ENCODE measurements around the gene GNAQ.

DNA sequence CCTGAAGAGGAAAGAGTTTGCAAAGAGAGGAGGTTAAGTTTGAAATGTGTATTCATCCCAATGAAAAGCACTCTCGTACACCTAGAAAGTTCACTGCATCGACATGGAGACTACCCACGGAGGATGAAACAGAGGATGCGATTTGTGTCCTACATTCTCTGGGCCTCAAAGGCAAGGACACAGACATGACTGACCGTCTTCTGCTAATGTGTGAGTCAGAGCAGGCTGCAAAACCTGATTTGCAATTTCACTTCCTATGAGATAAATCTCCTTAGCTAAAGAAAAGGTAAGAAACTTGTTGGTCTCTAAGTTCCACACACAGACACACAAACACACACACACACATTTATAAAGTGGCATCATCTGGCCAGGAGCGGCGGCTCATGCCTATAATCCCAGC is 98.6 kb downstream of the GNAQ start:
- TF ChIP-seq GATA3 (IDR thresholded peaks at IDR 0.05; ENCODE audit: low read depth, low read length) (no peak), GATA2 (IDR thresholded peaks at IDR 0.05; ENCODE audit: low read depth, low read length) (no peak)

All from SH-SY5Y (cell line).